ENCODE data around the gene CYRIA.

DNA sequence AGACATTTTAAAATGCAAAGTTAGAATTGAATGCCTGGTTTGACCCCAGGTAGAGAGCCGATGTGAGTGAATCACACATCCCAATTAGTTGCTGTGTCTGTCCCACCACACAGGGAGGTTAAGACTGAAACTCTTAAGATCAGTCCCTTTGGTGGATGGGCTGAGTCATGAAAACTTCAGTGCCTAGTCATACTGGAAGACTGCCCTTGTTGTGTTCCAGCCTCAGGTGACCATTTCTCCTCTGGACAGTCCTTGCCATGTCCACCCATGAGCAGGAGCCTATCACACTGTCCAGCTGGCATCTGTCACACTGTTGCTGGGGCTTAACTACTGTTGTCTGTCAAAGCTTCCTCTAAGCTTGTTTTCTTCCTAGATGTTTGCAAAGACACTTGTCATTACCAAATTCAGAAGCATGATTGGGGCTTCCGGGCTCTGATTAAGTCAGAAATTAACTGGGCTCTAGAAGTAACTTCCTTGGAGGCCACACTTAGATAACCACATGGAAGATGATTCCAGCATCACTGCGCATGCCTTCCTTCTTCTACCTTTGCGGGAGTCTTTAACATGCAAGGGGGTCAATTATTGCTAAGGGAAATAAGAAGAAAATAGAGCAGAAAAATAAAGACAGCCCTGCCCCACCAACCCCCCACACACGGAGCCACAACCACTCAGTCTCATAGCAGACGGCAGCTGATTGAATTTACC, 21.3 kb downstream of the CYRIA start:
- TF ChIP-seq, protein P1, sequence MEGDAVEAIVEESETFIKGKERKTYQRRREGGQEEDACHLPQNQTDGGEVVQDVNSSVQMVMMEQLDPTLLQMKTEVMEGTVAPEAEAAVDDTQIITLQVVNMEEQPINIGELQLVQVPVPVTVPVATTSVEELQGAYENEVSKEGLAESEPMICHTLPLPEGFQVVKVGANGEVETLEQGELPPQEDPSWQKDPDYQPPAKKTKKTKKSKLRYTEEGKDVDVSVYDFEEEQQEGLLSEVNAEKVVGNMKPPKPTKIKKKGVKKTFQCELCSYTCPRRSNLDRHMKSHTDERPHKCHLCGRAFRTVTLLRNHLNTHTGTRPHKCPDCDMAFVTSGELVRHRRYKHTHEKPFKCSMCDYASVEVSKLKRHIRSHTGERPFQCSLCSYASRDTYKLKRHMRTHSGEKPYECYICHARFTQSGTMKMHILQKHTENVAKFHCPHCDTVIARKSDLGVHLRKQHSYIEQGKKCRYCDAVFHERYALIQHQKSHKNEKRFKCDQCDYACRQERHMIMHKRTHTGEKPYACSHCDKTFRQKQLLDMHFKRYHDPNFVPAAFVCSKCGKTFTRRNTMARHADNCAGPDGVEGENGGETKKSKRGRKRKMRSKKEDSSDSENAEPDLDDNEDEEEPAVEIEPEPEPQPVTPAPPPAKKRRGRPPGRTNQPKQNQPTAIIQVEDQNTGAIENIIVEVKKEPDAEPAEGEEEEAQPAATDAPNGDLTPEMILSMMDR (IDR thresholded peaks at IDR 0.05; ENCODE audit: low read length) = no peak
- TF ChIP-seq EZH2 (IDR thresholded peaks at IDR 0.05; ENCODE audit: borderline replicate concordance, low read length) = no peak
